Pancreas (tissue), 10 donors: ENCODE measurements around the gene KRTDAP. TPM values are rescaled to one million over a fixed set of nuclear protein-coding genes. Genes with fewer than 3 reads are reported as not detected.

ENCODE experiments used
- ATAC-seq, 4 donors: fragments of 200-7000 bp; cut with Tn5 transposase; one replicate each; pipeline versions ENCODE4 v1.8.0 to v1.9.1; 2020; ENCODE audit warnings: mild to moderate bottlenecking in 4 of 4, moderate library complexity in 4 of 4
- DNase-seq, 6 donors: peaks; one replicate each; pipeline ENCODE4 v3.0.0-alpha.2; 2020
- FAIRE-seq: peaks from 2 replicates; lab custom pipeline; 2012; peaks lifted over from hg19 to GRCh38; lab: Jason Lieb, UNC
- H3K27ac ChIP-seq, 4 donors: fragments of 200-600 bp; sonication (generic); 1 replicate in 3 of 4; 2 replicates in 1 of 4; pipeline versions ENCODE4 v1.5.0 to v1.8.0; 2020
- H3K27me3 ChIP-seq, 4 donors: fragments of 200-600 bp; one replicate each; pipeline ENCODE4 v1.8.0; 2021
- H3K36me3 ChIP-seq, 3 donors: fragments of 200-600 bp; sonication (generic) in 1 of 3; one replicate each; pipeline versions ENCODE4 v1.5.0 to v1.8.0; 2020 to 2021
- H3K4me1 ChIP-seq, 3 donors: fragments of 200-600 bp; one replicate each; pipeline ENCODE4 v1.8.0; 2021
- H3K4me3 ChIP-seq, 4 donors: fragments of 200-600 bp; sonication (generic) in 2 of 4; one replicate each; pipeline versions ENCODE4 v1.5.0 to v1.8.0; 2020 to 2021
- H3K9me3 ChIP-seq, 4 donors: fragments of 200-600 bp; one replicate each; pipeline ENCODE4 v1.8.0; 2021
- WGBS, 2 donors: extraction: QIAGEN DNeasy Blood & Tissue Kit; methylation state at CpG; one replicate each; pipeline ENCODE4 v1.1.7; 2013; 5-methylcytosine and 5-hydroxymethylcytosine counted together
- intact Hi-C, 3 donors: fragments of 100-400 bp; cut with DNase I; formaldehyde crosslinking; loops; one replicate each; pipeline versions ENCODE4 v1.11.1 to v1.14.2; 2022
- polyA plus RNA-seq, 2 donors: library from polyadenylated mRNA; stranded (reverse); fragments of 200-250 nt; gene quantifications; one replicate each; pipeline ENCODE4 v1.2.3, GENCODE V29; 2013
- total RNA-seq, 6 donors: library from RNA; stranded (reverse); fragmentation: NEBNext Ultra II Directional in 4 of 6; extraction: Animal tissue kit (Norgen Biotek cat#: 25700) in 4 of 6; gene quantifications; one replicate each; pipeline versions ENCODE4 v1.2.1 to v1.2.4, GENCODE V29; 2021 to 2023
- TF ChIP-seq, protein P1 (sequence below), 4 donors: fragments of 200-600 bp; sonication (generic) in 3 of 4; IDR thresholded peaks; one replicate each; pipeline versions ENCODE4 v1.5.0 to v1.8.0; 2021; ENCODE audit warnings: antibody characterized with exemption in 4 of 4
- donor health status: healthy with polysubstance abuse.
- donor health status: DM: no; HTN: no; CAD: no; lungs with moderate emphysema.
- donor health status: DM: no; HTN: no; CAD: no.
- donor health status: control.
- donor health status: control.
- donor health status: Bipolar disorder and iron deficiency.
- donor health status: DM: yes; HTN: yes; CAD: no.
- donor health status: DM: no; HTN: no; CAD: no.
- donor health status: DM: no; HTN: no; CAD: no.
- donor health status: DM: yes; HTN: yes; CAD: no.

KRTDAP gene
- total and polyA plus RNA-seq, 8 donors, result 0.35 to 2.0 (median 1.3) TPM; not detected in 4

DNA sequence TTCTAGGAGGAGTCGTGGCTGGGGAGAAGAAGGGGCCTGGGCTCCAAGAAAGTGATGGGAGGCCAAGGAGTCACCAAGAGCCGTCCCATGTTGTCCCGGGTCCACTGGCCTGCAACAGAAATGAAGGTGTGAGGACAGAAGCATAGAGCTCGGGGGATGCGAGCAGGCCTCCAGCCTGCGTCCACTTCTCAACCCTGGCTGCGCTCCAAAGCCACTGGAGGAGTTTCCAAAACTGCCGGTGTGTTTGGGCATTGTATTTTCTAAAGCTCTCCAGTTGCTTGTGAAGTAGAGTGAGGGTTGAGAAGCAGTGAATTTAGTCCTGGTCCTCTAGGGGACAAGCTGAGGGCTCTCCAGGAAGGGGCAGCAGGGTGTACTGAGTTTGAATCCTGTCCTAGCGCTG, 29.2 kb downstream of the KRTDAP start:
- WGBS, 2 donors, result 85 to 87% methylated on average over 9 of the region's 9 CpGs
- H3K4me3 ChIP-seq, result no peak overlapping the region

DNA sequence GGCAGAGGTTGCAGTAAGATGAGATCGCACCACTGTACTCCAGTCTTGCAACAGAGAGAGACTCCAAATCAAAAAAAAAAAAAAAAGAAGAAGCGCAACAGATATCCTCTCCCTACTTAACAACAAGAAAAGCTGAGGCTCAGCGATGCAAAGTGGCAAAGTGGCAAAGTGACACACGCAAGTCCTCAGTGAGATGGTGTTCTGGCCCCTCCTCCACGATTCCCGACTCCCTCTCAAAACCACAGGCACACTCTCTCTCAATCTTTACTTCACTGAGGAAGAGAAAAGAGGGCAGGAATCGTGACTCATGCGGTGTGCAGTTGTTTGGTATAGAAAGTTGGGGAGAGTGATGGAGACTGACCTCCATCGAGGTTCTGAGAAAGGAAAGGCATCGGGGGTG, 29.7 kb downstream of the KRTDAP start:
- H3K9me3 ChIP-seq, result no peaks in the 10 kb centered on the region
- WGBS, 2 donors, result 92 to 94% methylated on average over 10 of the region's 10 CpGs
- H3K27ac ChIP-seq, result no peak overlapping the region
- no peak overlapping the region for H3K4me3 ChIP-seq
- no peaks in the 10 kb centered on the region for H3K27me3 ChIP-seq
- H3K4me1 ChIP-seq, result peaks cover 0 to 27% (median 16%) of the 10 kb centered on the region in 3 donors
- ATAC-seq (no peak), DNase-seq (no peak), FAIRE-seq (no peak)
- intact Hi-C loops, result no loop called here
- TF ChIP-seq, protein P1, sequence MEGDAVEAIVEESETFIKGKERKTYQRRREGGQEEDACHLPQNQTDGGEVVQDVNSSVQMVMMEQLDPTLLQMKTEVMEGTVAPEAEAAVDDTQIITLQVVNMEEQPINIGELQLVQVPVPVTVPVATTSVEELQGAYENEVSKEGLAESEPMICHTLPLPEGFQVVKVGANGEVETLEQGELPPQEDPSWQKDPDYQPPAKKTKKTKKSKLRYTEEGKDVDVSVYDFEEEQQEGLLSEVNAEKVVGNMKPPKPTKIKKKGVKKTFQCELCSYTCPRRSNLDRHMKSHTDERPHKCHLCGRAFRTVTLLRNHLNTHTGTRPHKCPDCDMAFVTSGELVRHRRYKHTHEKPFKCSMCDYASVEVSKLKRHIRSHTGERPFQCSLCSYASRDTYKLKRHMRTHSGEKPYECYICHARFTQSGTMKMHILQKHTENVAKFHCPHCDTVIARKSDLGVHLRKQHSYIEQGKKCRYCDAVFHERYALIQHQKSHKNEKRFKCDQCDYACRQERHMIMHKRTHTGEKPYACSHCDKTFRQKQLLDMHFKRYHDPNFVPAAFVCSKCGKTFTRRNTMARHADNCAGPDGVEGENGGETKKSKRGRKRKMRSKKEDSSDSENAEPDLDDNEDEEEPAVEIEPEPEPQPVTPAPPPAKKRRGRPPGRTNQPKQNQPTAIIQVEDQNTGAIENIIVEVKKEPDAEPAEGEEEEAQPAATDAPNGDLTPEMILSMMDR (IDR thresholded peaks at IDR 0.05), result no peak
- no peaks in the 10 kb centered on the region for H3K36me3 ChIP-seq

More for the DNA sequence above, 29.2 kb downstream of the KRTDAP start:
- no peak for DNase-seq
- ATAC-seq, result no peak
- TF ChIP-seq, protein P1 (IDR thresholded peaks at IDR 0.05), result no peak
- H3K27me3 ChIP-seq, result no peaks in the 10 kb centered on the region
- intact Hi-C loops, result no loop called here
- H3K36me3 ChIP-seq, result no peaks in the 10 kb centered on the region
- FAIRE-seq, result no peak
- peaks cover 0 to 27% (median 16%) of the 10 kb centered on the region in 3 donors for H3K4me1 ChIP-seq
- H3K9me3 ChIP-seq, result no peaks in the 10 kb centered on the region
- no peak overlapping the region for H3K27ac ChIP-seq

DNA sequence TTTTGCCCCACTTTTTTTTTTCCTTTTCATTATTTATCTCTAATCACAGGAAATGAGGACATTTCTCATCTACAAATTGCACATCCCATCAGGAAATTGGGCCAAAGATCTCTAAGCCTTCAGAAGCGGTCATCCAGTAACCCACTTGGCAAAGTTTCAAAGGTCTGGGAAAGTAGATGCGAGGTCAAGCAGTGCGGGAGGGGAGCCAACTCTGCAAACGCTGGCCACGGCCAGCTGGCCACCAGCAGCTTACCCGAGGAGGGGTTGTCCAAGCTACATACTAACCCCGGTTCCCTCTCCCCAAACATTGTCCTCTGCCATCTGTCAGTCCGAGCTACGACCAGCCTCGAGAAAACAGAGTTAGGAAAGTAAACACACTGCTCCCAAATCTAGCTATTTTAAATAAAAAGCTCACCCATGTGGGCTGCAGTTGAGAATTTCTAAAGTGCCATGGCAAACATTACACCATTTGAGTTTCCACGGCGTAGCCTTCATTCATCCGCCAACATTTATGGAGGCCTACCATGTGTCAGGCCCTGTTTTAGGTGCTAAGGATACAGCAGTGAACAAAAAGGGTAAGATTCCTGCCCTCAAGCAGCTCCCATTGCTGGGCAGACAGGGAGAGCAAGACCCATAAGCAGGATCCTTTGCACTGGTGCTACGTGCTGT, 30.7 kb downstream of the KRTDAP start:
- peak; percentile 66 to 73 (median 72) for ATAC-seq
- peaks cover 0 to 27% (median 16%) of the 10 kb centered on the region in 3 donors for H3K4me1 ChIP-seq
- no peaks in the 10 kb centered on the region for H3K9me3 ChIP-seq
- intact Hi-C loops, result no loop called here
- H3K36me3 ChIP-seq, result no peaks in the 10 kb centered on the region
- WGBS, 2 donors, result 15 to 22% methylated on average over 14 of the region's 14 CpGs
- peak overlapping the region in 1 of 4 donors; percentile 12 for H3K4me3 ChIP-seq
- no peak for FAIRE-seq
- H3K27me3 ChIP-seq, result no peaks in the 10 kb centered on the region
- H3K27ac ChIP-seq, result peak overlapping the region; percentile 35 to 79 (median 65)
- peak; percentile 71 to 84 (median 74) for DNase-seq
- TF ChIP-seq, protein P1 (IDR thresholded peaks at IDR 0.05), result no peak

DNA sequence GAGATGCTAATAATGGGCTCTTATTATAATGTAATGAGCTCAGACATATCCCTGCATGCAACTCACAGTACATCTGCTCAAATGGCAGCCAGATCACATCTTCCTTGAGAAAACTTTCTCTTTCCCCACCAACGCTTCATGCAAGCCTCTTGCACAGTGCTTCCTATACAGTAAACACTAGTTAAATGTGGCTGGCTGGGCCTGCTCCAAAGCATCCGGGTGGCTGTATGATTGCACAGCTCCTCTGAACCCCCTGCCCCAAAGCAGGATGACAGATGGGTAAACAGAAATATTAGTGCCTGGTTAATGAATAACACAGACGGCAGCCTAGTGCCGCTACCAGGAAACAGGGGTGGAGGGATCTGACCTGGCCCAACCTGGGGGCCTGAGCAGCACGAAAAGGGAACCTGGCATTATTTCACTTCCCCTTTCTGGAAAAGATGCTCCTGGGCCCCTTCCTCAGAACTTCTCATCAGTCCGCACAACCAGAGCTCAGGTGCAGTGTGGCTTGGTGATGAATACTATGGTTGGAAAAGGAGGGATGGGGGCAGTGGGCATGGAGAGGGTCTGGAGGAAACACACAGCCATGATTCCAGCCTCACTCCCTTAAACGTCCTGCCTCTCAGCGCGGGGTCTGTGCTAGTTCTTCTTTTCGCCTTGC, 31.4 kb downstream of the KRTDAP start:
- H3K27me3 ChIP-seq, result no peaks in the 10 kb centered on the region
- peak; percentile 55 to 82 (median 76) for DNase-seq
- H3K4me3 ChIP-seq, result peak overlapping the region in 1 of 4 donors; percentile 12
- no peaks in the 10 kb centered on the region for H3K9me3 ChIP-seq
- intact Hi-C loops, result no loop called here
- FAIRE-seq, result no peak
- peaks cover 0 to 27% (median 16%) of the 10 kb centered on the region in 3 donors for H3K4me1 ChIP-seq
- ATAC-seq, result peak; percentile 87 to 92 (median 90)
- H3K36me3 ChIP-seq, result no peaks in the 10 kb centered on the region
- WGBS, 2 donors, result 10% methylated on average over 10 of the region's 10 CpGs
- H3K27ac ChIP-seq, result peak overlapping the region; percentile 35 to 79 (median 65)
- TF ChIP-seq, protein P1 (IDR thresholded peaks at IDR 0.05), result no peak
